Body of pancreas (tissue), 4 donors: ENCODE measurements around the gene RASGRF1.

Experiments used
- CTCF ChIP-seq, 7 experiments: fragments of 450-650 bp in 4 of 7; fragments of 200-600 bp in 3 of 7; sonication (generic) in 3 of 7; IDR thresholded peaks; one replicate each; pipeline ENCODE4 v1.5.1; 2016 to 2019; ENCODE audit warnings: antibody characterized with exemption in 7 of 7
- POLR2A ChIP-seq, 3 donors: fragments of 450-650 bp; IDR thresholded peaks; one replicate each; pipeline ENCODE4 v1.6.1; 2016; ENCODE audit warnings: antibody characterized with exemption in 3 of 3, mild to moderate bottlenecking in 2 of 3

- TF ChIP-seq CTCF (IDR thresholded peaks at IDR 0.05) (no peak), POLR2A (IDR thresholded peaks at IDR 0.05) (no peak)
Observed at GRCh38 chr15:79051941-79052731, 38.4 kb downstream of the RASGRF1 start.
